Islet of Langerhans (tissue), 1 donor: ENCODE results near the gene IL9.

Experiments
- FAIRE-seq: peaks from one replicate; lab custom pipeline; 2011; peaks lifted over from hg19 to GRCh38; lab: Jason Lieb, UNC

Gene IL9

DNA sequence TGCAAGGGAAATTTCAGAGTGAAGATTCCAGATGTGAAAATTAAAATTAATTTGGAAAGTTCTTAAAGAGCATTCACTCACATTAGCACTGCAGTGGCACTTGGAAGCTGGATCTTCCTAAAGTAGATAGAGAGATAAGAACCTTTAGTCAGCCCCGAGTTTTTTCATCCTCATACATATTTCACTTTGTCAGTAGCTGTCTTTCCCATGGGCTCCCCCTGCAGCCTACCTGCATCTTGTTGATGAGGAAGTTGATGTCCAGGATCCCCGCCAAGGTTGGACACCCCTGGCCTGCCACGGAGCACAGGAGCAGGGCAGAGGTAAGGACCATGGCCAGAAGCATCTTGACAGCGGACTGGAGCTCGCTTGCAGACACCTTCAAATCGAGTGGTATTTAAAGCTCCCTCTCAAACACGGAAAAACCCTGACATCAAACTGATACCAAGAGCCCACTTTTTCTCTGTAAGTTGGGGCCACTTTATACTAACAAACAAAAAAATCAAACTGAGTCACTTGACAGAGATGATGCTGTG is at the start of gene IL9:
Gene IL9 (minus strand): TSS at position 368 of the 533 bp plus-strand sequence. CDS start 25 bp downstream, at position 343.
- FAIRE-seq: no peak

DNA sequence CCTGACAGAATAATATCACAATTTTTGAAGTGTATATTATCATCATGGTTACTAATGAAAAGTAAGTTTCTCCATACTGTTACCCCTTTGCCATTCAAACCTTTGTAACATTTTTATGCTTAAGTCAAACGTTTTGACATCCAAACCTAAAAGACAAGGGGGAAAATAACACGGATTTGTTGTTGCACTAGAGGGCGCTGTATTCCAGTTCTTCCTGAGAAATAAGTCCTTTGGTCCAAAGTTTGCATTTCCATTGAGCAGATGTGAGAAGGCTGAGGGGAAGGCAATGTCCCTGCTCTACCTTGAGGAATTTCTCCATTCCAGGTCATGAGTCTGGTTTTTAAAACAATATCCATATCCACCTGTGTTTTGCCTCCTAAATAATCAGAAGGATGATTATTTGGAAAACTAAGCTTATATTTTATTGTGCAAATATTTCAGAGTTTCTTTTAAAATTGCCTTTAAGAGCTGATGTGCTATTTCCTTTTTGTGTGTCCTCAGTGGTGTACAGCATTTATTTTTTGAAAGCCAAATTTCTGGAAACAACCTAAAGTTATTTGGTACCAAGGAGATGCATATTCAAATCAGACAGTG is 49.4 kb upstream of the IL9 start:
- peak; percentile 97 for FAIRE-seq

DNA sequence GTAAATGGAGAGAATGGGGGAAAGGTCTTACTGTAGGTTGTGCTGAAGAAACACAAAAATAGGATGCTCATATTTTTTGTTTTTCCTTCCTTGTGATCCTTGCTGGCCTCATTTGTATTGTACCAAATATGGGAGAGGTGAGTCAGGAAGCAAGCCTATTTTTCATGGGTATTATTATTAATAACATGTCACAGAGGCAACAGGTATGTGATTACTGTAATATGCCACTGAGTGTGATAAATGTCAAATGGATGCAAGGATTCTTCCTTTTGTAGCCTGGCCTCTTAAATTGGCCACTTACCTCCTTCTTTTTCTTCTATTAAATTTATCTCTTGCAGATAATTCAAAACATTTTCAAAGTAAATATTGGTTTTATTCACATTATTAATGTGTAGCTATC is 48.9 kb upstream of the IL9 start:
- no peak for FAIRE-seq

DNA sequence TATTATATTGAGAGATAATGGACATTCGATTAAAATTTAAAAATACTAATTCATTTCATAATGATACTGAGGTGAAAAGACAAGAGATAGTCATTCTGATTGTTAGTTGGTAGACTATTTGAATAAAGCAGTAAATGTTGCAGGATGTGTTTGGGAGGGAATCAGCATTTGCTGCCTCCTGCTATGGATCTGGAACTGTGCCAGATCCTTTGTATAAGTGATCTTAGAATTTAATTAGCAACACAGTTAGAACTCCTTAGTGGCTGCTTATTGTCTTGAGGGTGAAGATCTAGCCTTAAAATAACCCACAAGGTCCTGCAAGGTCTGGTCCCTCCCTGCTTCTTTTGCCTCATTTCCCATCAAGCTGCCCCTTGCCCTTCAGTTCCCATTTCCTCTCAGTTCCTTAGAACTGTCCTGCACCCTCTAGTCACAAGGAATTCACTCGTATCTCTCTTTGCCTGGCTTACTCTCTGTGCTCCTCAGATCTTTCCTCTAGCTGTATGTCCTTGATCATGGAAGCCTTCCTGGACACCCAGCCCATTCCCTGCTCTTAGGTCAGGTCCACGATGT is 46.6 kb upstream of the IL9 start:
- FAIRE-seq: no peak

DNA sequence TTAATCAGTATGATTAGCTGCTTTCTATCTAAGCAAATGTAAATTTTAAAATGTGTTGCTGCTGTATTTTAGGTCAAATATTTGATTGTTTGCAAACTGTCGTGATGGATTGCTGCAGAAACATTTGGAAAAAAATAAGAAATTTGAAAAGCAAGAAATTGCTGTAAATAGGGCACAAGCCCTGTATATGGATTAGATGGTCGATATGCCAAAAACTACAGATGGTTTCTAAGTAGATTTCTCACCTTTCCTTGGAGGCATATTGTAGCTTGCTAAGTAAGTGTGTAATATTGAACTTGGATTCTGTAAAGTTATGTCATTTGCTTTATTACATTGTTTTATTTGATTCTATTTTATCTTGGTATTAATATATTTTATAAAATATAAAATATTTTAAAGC is 46.1 kb upstream of the IL9 start:
- FAIRE-seq: no peak

DNA sequence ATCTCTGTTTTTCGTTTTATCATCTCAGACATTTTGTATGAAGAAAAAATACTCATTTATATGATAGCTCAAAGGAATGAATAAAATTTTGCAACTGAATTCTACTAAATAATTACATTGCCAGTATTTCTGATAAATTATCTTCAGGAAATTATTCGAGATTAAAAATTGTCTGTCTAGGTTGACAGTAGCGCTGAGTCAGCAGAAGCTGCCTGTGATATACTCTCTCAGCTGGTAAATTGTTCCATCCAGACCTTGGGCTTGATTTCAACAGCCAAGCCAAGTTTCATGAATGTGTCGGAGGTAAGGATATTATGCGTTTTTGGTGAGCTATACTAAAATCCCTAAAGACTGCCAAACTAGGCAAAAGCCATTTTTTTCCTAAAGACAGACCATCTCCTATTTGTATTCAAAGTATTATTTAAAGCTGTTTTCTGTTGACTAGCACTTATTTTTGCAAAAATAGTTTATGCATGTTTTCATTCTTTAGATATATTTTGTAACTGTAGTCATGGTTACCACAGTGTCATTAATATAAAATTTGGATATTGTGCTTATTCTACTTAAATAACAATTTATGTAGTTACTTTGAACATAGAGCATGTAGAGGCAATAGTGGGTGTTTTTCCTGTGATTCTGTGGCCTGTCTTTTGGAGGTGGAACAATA is 41.7 kb upstream of the IL9 start:
- no peak for FAIRE-seq

DNA sequence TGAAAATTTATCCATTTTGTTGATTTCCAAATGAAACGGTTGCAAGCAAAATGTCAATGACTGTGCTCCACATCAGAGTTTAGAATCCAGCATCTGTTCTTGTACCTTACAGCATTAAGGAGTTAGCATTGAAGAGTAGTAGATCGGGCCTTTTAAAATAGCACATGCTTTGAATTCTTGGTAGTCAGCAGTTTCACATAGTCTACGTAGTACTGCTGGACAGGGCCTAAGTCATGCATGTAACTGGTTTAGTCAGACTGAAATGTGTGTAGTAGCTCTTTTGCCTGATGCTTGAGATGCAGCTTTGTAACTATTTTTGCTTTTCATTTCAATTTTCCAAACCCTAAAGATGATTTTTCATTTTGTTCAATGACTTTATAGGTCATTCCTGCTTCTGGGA is 39.3 kb upstream of the IL9 start:
- no peak for FAIRE-seq

DNA sequence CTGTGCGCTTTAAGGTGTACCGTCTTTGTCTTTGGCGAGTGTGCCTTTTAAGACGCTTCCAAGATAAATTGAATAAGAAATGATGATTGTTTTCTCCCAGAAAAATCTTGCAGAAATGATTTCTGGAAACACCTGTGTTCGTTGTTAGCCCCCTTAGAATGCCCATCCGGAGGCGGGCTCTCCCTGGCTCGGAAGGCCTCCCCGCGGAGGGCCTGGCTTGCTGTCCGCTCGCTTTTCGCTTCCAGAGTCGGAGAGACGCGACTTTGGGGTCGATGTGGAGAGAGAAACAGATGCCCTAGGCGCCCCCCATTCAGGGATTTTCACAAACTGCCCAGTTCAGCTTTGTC is 35.3 kb upstream of the IL9 start:
- no peak for FAIRE-seq

DNA sequence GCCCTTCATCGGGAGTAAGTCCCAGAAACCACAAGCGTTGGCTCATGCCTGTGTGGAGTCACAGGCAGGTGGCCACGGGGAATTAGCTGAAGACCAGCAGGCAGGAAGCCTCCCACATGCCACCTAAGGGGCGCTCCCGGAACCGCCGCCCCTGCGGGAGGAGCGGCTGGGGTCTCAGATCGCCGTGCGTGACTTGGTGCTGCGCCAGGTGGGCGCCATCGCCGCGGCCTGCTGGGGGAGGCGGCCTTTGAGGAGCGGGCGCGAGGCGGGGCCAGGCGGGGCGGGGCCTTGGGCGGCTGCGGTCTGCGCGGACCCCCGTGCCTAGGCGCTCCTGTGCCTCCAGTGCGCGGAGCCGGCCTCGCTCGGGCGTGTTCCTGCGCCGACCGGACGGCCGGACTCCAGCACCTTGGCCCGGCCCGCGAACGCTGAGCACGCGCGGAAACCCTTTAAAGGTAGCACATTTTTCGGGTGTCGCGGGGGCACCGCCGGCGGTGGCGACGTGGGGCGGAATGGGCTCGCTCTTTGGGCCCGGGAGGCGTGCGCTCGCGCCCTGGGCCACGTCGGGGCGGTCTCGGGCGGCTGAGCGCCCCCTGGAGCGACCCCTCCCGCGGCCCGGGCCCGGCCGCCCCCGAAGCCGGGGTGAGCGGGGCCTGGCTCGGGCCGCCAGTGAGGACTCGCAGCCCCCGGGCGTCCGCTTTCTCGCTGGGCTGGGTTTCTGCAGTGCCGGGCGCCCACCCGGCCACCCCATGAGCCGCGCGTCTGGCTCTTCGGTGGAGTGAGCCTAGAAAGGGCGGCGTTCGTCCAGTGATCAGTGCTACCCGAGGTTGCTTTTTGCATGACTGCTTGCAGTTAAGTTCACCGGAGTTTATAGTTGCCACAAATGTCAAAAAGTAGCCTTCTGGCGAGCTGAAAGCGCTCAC is 34.6 kb upstream of the IL9 start:
- no peak for FAIRE-seq

DNA sequence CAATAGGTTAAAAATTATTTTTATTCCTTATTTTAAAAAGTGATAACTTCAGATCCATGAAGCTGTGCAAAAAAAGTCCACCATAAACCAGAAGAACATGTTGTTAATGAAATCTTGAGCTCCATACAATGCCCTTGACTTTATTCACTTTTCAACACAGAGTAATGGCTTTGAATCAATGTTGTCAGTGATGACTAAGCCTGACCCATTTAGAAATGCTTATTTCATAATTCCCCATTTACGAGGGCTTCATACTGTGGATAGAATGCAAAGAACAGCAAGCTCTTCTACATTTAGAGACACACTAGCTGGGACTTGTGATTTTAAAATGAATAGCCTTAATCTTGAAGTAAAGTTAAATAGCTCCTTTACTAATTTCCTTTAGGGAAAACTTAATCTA is 25.7 kb upstream of the IL9 start:
- no peak for FAIRE-seq

DNA sequence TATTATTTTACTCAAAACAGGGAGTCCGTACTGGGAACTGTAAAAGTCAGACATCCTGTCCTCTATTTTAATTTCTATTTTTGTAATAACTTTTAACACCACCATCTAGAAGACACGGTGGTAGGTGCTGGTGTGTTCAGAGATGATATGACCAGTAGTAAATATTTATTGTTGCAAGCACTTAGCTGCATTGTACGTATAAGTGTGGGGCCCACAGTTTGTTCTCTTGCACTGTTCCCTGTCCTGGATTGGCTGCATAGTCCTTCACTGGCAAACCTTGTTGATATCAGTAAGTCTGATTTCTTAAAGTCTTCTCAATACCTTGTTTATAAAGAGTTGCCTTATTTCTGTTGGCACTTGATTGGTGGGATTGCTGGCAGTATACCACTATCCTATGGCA is 24.6 kb upstream of the IL9 start:
- no peak for FAIRE-seq

DNA sequence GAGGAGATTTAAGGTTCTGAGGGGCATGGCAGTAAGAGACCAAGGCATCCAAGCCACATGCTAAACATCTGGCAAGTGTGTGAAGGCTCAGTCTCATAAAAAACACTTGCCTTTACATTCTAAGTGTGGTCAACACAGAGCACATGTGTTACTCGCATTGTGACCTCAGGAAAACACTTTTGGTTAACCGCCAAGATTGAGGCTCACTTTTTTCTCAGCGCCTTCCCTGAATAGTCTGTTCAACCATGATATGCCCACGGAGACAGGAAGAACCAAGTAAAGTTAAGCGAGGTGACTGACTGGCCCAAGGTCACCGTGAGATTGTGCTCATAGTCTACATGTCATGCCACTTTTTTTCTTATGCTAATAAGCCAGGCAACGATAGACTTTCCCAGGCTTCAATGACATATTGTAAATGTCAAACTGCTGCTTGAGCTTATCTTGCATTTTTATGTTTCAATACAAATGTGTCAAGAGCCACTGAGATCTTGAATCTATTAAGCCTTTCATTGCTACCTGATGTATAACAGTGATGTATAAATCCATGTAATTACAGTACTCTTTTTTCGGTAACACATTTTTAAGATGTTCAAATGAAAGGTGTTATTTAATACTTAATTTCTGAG is 21.1 kb upstream of the IL9 start:
- no peak for FAIRE-seq

DNA sequence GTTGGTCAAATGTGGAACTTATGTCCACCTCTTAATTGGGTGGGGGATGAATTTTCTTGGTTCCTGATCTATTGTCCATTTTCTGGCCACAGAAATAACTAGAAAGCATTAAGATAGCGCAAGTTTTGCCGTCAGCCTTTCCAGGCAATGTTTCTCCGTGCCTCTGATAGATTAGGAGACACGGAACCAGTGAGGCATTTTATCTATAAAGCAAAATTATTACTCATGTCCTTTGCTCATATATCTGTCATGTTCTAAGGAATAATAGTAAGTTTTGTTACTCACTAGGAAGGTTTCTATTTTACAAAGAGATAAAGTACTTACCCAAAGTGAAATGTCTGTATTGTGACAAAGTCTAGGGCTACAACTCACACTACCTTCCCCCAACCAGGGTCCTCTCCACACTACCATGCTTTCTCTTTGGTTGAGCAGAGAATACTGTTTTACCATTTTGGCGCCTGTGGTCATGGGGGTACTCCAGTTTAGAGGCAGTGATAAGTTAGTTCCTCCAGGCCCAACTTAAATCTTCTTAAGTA is 19.9 kb upstream of the IL9 start:
- FAIRE-seq: no peak

DNA sequence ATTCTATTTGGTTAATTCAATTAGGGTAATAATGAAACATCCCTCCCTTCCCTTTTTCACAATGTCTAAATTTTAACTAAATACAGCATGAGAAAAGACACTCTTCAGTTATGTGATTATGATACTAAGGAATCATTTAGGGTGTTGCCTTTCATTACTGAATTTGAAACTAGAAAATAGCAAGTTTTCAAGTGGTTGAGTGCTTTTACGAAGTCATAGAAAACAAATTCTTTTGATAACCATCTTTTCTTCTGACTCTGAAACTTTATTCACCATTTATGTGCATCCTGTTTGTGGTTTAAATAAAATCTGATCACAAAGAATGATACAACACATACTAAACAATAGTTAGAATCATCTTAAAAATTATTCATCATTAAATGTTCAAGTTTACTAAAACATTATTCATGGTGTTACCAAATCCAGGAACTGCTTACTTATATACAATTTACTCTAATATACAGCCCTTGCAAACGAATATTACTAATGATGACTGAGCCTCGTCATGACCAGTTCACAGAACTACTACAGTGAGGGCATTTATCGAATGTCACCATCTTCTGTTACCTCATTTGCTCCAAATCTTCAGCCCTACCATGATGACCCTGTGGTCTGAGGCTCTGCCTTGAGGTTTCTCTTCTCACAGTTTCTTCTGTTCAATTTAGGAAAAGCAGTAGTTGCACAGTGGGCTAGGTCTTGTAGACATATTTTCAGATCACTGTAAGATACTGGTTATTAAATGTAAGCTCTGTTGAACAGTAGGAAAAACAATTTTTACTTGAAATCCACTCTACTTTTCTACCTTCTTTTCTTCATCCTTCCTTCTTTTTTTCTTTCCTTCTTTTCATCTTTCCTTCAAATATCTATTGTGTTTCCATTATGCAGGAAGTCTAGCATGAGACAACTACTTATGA is 18.3 kb upstream of the IL9 start:
- no peak for FAIRE-seq

DNA sequence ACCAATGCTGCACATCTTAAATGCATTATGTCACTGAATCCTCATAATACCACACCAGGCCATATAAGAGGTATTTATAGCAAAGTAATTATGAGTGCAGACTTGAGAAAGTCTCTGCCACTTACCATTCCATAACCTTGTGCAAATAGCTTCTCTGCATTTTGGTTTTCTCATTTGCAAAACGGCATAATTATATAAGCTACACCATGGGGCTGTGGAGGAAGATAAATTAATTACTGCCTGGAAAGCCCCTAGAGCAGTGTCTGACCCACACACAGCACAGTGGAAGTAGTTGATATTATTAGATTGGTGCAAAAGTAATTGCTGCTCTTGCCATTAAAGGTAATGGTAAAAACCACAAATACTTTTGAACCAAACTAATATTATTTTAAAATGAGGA is 9.5 kb upstream of the IL9 start:
- FAIRE-seq: no peak

DNA sequence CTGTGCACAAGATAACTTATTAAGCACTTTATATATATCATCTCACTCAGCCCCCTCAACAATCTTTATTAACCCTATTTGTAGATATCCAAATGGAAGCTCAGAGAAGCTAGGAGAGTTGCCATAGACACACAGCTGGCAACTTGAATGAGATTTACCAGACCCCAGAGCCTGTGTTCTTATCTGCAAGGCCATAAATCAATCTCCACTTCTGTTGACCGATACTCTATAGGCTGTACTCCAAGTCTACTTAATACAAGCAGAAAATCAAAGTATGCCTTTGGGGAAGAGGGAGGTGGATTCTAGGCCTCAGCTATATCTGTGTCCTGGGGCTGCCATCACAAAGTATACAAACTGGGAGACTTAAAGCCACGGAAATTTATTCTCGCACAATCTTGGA is 6.0 kb upstream of the IL9 start:
- no peak for FAIRE-seq

DNA sequence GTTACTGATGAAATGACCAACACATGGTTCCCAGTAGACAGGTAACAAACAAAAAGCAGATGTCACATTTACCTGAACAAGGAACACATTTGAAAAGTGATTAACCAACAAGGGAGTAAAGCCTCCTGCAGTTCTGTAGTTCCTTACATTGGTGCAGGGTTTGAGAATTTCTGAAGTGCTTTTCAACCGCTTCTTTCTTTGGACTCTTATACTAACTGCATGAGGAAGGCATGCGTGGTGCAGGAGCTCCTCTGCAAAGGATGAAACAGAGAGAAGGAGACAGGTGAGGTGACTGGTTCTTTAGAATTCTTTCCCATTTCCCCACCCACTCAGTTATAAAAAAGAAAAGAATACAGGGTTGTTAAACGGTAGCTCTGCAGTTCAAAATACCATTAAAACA is 4.6 kb upstream of the IL9 start:
- FAIRE-seq: no peak

DNA sequence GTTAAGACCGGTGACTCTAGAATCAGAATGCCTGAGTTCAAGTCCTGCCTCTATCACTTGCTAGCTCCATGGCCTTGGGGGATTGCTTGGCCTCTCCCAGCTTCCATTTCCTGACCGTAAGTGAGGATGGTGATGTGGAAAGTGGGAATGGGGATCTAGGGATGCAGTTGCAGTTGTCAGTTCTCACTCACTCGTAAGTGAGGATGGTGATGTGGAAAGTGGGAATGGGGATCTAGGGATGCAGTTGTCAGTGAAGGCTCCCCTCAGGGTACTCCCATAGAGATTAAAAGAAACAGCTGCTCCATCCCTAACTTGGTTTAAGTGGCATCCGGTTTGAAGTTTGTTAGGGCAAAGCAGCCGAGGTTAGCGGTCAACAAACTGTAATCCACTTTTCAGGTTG is 3.0 kb upstream of the IL9 start:
- FAIRE-seq: no peak

DNA sequence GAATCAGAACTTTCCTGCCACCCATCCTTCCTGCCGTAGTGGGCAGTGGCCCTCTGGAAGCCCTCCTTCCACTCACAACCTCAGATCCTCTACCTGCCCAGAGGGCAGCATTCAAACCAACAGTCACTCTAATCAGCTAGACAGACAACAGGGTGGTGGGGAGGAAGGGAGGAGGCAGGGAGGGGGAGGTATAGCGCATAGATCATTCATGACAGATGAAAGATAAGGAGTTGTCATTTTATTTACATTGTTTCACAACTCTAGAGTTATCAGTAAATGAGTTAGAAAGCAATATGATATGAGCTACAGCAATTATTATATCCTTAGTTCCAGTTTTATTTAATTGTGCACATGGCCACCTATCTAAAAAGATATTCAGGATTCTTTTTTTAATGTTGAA is 852 bp downstream of the IL9 start:
- FAIRE-seq: no peak

DNA sequence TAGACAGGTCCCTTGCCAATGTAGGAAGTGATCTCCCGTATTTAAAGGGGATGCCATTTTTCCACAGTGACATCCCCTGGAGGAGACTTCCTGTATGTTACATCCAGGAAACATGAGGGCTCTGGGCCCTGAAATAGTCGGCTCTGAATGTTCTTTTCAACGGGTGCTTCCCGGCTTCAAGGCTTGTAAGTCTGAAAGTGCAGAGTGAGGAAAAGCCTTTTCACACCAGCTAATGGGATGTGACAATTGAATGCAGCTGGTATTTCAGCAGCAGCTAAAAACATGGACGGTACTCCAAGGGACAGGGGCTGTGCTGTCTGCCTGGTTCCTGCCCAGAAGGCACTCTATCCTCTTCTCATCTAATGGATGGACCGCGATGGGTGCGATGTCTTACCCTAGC is 1.4 kb downstream of the IL9 start:
- FAIRE-seq: no peak

DNA sequence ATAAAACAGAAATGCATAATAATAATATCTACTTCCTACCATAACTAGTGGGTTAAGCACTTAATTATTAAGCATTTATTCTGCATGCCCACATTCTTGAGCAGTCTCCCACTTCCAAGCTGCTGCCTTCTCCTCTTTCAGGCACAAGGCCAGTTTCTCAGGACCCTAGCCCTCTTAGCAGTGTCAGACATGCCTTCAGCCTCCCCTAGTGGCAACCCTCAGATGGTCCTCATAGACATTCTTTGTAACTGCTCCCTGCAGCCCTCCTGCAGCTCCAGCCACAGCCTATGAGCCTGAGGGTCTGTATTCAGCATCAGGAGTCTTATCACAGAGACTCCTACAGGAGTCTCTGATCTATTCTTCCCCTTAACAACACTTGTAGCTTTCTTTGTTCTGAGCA is 3.9 kb downstream of the IL9 start:
- no peak for FAIRE-seq
